Measurements from ENCODE around the gene SLC25A21.

DNA sequence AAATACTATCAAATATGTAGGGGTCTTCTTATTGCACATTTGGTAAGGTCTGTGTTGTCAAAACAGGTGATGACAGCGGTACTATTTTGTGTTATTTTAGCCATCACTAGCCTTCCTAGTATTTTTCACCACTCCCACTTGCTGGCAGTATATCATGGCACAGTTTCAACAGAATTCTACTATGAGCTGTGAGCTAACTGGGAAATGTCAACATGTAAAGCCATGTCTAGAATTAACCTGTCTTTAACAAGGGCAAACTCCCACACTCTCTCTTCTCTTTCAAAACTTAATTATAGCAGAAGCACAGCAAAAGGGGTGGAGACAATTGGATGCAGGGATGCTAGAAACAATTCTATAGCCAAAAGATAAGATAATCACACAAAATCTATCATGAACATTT, 257.3 kb downstream of the SLC25A21 start:
- TF ChIP-seq TAF1 (CRISPR knock-in tag; IDR thresholded peaks at IDR 0.05) (no peak), HMG20A (CRISPR knock-in tag; IDR thresholded peaks at IDR 0.05; ENCODE audit: borderline replicate concordance) (no peak), ZNF3 (CRISPR knock-in tag; IDR thresholded peaks at IDR 0.05) (no peak), EZH2 (conservative IDR thresholded peaks at IDR 0.05; ENCODE audit: low read depth, low read length) (no peak), PCBP2 (optimal IDR thresholded peaks at IDR 0.05; ENCODE audit: low read depth, low read length, poor library complexity, severe bottlenecking) (no peak), ZBTB7A (CRISPR knock-in tag; IDR thresholded peaks at IDR 0.05) (no peak), SRF (IDR thresholded peaks at IDR 0.05; ENCODE audit: low read depth, low read length) (no peak)
- TF ChIP-seq, protein P1, sequence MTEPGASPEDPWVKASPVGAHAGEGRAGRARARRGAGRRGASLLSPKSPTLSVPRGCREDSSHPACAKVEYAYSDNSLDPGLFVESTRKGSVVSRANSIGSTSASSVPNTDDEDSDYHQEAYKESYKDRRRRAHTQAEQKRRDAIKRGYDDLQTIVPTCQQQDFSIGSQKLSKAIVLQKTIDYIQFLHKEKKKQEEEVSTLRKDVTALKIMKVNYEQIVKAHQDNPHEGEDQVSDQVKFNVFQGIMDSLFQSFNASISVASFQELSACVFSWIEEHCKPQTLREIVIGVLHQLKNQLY (CRISPR knock-in tag; IDR thresholded peaks at IDR 0.05) = no peak
- TF ChIP-seq, protein P2, sequence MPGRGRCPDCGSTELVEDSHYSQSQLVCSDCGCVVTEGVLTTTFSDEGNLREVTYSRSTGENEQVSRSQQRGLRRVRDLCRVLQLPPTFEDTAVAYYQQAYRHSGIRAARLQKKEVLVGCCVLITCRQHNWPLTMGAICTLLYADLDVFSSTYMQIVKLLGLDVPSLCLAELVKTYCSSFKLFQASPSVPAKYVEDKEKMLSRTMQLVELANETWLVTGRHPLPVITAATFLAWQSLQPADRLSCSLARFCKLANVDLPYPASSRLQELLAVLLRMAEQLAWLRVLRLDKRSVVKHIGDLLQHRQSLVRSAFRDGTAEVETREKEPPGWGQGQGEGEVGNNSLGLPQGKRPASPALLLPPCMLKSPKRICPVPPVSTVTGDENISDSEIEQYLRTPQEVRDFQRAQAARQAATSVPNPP (CRISPR knock-in tag; IDR thresholded peaks at IDR 0.05) = no peak
